ENCODE results near the gene GRIN2A.
A peak's percentile ranks its signal among the peaks of the same experiment; 100 is the strongest.

The GRIN2A gene

GRCh38 chr16:10189861-10190390 is 7.7 kb upstream of the GRIN2A start:
- no peak for DNase-seq (ENCODE audit: low read depth, low spot score)
- no peak overlapping the region for H3K4me3 ChIP-seq (ENCODE audit: low read length)

GRCh38 chr16:10188236-10188635 is 6.0 kb upstream of the GRIN2A start:
- DNase-seq (ENCODE audit: low read depth, low spot score): no peak

GRCh38 chr16:10181196-10182162 is 749 bp downstream of the GRIN2A start:
- peak; percentile 8 for DNase-seq (ENCODE audit: low read depth, low spot score)
- H3K4me3 ChIP-seq (ENCODE audit: low read length): no peak overlapping the region

More at GRCh38 chr16:10188236-10188635, 6.0 kb upstream of the GRIN2A start:
- H3K4me3 ChIP-seq (ENCODE audit: low read length): no peak overlapping the region

GRCh38 chr16:10180771-10181163 is 1.5 kb downstream of the GRIN2A start:
- H3K4me3 ChIP-seq (ENCODE audit: low read length): no peak overlapping the region
- DNase-seq (ENCODE audit: low read depth, low spot score): peak; percentile 57

- DNase-seq (ENCODE audit: low read depth, low spot score): no peak
- no peak overlapping the region for H3K4me3 ChIP-seq (ENCODE audit: low read length)
Observed at GRCh38 chr16:10180042-10180770, 2.0 kb downstream of the GRIN2A start.

- no peak for DNase-seq (ENCODE audit: low read depth, low spot score)
- H3K4me3 ChIP-seq (ENCODE audit: low read length): no peak overlapping the region
Observed at GRCh38 chr16:10178526-10178925, 3.7 kb downstream of the GRIN2A start.

- no peak overlapping the region for H3K4me3 ChIP-seq (ENCODE audit: low read length)
- no peak for DNase-seq (ENCODE audit: low read depth, low spot score)
Observed at GRCh38 chr16:10178080-10178479, 4.1 kb downstream of the GRIN2A start.

GRCh38 chr16:10172848-10173655 is 9.2 kb downstream of the GRIN2A start:
- no peak overlapping the region for H3K4me3 ChIP-seq (ENCODE audit: low read length)
- DNase-seq (ENCODE audit: low read depth, low spot score): no peak

- H3K4me3 ChIP-seq (ENCODE audit: low read length): no peak overlapping the region
- no peak for DNase-seq (ENCODE audit: low read depth, low spot score)
Observed at GRCh38 chr16:10171221-10171620, 11.0 kb downstream of the GRIN2A start.

GRCh38 chr16:10169904-10170410 is 12.3 kb downstream of the GRIN2A start:
- H3K4me3 ChIP-seq (ENCODE audit: low read length): no peak overlapping the region
- DNase-seq (ENCODE audit: low read depth, low spot score): no peak

- H3K4me3 ChIP-seq (ENCODE audit: low read length): no peak overlapping the region
- no peak for DNase-seq (ENCODE audit: low read depth, low spot score)
Observed at GRCh38 chr16:10169031-10169430, 13.2 kb downstream of the GRIN2A start.

GRCh38 chr16:10168258-10168657 is 14.0 kb downstream of the GRIN2A start:
- no peak for DNase-seq (ENCODE audit: low read depth, low spot score)
- no peak overlapping the region for H3K4me3 ChIP-seq (ENCODE audit: low read length)

- no peak overlapping the region for H3K4me3 ChIP-seq (ENCODE audit: low read length)
- no peak for DNase-seq (ENCODE audit: low read depth, low spot score)
Observed at GRCh38 chr16:10165643-10166042, 16.6 kb downstream of the GRIN2A start.

GRCh38 chr16:10162981-10163380 is 19.2 kb downstream of the GRIN2A start:
- H3K4me3 ChIP-seq (ENCODE audit: low read length): no peak overlapping the region
- DNase-seq (ENCODE audit: low read depth, low spot score): no peak

- H3K4me3 ChIP-seq (ENCODE audit: low read length): no peak overlapping the region
- DNase-seq (ENCODE audit: low read depth, low spot score): no peak
Observed at GRCh38 chr16:10156099-10156498, 26.1 kb downstream of the GRIN2A start.

GRCh38 chr16:10154389-10154788 is 27.8 kb downstream of the GRIN2A start:
- H3K4me3 ChIP-seq (ENCODE audit: low read length): no peak overlapping the region

GRCh38 chr16:10153985-10154384 is 28.2 kb downstream of the GRIN2A start:
- H3K4me3 ChIP-seq (ENCODE audit: low read length): no peak overlapping the region
- DNase-seq (ENCODE audit: low read depth, low spot score): peak; percentile 10

More at GRCh38 chr16:10154389-10154788, 27.8 kb downstream of the GRIN2A start:
- no peak for DNase-seq (ENCODE audit: low read depth, low spot score)

- no peak for DNase-seq (ENCODE audit: low read depth, low spot score)
- no peak overlapping the region for H3K4me3 ChIP-seq (ENCODE audit: low read length)
Observed at GRCh38 chr16:10151718-10152117, 30.5 kb downstream of the GRIN2A start.

GRCh38 chr16:10150906-10151305 is 31.3 kb downstream of the GRIN2A start:
- H3K4me3 ChIP-seq (ENCODE audit: low read length): no peak overlapping the region
- DNase-seq (ENCODE audit: low read depth, low spot score): peak; percentile 4
